NCI-H82 treated with DMSO at 0.1 percent for 48 hours (cell line): Measurements from ENCODE around the gene RREB1.
A peak's percentile ranks its signal among the peaks of the same experiment; 100 is the strongest.

ENCODE experiments used
- DNase-seq: peaks from one replicate; lab custom pipeline; 2025; ENCODE audit not compliant: unreplicated experiment; lab: John Stamatoyannopoulos, UW

The RREB1 gene

DNA sequence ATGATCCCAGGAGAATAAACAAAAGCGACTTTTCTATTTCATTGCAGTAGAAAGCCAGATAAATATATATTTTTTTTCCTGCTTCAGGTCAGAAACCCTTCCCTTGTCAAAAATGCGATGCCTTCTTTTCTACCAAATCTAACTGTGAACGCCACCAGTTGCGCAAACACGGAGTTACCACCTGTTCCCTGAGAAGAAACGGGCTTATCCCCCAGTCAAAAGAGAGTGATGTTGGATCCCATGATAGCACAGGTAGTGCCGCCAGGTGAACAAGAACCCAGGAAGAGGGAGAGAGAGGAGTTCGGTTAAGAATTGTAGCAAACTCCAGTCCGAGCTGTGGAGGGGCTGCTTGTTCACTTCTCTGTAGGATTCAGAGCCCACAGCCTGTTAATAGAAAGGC lies 132.6 kb downstream of the RREB1 start:
- no peak for DNase-seq

- no peak for DNase-seq
These were observed 133.4 kb downstream of the RREB1 start for GRCh38 chr6:7241160-7241559.

DNA sequence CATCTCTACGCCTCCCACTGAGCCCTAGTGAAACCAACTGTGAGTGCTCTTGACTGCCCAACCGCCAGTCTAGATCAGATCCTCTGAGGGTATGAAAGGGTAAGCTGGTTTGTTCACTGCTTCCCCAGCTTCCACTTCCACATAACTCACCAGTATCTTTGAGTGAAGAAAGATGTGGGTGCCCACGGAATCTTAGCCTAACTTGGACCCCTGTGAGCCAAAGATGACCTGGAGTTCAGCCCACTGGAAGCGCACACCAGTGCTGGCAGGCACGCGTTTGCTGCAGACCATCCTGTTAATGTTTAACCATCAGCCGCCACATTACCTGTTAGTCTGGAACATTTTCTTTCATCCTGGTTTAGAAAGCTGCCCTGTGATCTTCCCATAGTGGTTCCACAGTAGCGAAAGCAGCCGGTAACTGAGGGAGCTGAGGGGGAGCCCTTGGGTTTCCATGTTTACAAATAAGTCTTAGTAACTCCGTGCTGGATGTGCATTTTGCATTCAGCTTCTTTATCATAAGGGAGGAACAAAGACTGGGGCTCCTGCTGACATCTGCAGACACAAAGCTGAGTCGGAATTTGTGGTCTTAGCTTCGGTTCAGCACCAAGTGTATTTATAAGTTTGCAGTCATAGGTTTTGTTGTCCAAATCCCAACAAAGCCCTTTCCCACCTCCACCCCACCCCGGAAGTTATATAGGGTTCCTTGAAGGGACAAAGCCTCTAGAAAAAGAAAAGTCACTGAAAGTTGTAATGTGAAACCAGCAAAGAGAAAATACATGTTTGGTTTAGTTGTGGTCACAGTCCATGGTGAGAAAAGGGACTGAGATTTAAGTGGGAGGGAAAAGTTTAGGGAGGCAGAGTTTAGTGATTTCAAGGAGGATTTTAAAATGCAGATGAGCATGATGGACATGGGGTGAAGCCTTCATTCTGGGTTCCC lies 134.2 kb downstream of the RREB1 start:
- no peak for DNase-seq

GRCh38 chr6:7242835-7243178 lies 135.0 kb downstream of the RREB1 start:
- no peak for DNase-seq

DNA sequence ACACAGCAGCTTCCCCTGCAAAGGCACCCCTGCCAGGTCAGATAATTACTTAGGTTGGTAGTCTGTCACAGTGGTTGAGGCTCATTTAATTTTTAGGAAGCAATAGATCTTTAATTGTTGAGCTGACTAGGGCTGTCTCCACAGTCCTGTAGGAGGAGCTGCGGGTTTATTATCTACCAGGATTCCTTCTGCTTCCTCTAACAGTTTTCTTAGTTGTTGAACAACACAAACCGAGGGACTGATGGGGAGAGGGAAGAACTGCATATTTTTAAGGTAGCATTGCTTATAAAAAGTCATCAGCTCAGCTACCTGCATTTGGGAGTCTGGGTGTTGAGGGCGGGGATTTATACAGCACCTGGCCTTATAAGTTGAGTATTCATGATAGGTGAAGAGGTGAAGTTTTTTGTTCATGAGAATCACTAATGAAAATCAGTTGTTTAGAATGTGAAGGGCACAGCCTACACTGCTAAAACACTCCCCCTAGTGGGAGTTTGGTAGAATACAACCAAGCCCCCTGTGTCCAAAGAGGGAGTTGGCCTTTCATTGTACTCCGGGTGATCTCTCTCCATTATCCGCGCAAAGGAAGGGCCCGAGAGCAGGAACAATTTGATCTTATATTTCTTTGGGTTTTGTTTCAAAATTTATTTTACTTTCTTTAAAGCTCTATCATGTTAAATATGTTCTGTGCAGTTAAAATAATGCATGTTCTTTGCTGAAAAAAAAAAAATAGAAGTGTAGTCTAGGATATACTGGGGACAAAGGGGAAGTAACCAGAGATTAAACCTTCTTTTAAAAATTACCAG lies 135.6 kb downstream of the RREB1 start:
- DNase-seq: peak; percentile 45

DNA sequence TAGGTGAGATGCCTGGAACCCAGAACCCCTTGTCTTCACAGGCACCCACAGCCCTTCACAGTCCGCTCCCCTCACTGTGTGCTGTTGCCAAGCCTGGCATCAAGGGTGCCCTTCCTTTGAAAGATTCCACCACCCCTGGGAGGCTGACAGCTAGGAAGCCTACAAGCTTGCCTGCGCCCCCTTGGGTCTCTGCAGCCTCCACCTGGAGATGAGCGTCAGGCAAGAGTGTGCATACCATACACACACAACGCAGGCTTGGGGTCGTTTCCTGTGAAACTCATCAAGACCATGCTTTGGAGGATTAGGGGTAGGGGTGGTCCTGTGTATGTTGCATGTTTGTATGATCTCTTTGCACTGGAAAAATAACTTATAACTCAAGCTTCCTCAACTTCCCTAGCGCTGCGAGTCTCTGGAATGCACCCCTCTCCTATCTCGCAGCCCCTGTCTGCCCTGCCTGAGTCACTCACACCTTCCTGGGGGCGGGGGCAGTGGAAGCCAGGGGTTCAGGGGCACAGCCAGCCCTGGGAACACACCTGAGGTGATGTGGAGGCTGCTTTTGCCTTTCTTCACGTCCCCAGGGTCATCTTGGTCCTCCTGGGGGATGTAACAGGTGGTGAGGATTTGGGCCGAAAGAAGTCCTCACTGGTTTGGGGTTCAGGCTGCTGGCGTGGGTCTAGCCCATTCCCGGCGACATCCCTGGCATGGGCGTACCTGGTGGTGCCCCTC lies 138.1 kb downstream of the RREB1 start:
- DNase-seq: no peak

- no peak for DNase-seq
These were observed 138.8 kb downstream of the RREB1 start for GRCh38 chr6:7246401-7247178.

DNA sequence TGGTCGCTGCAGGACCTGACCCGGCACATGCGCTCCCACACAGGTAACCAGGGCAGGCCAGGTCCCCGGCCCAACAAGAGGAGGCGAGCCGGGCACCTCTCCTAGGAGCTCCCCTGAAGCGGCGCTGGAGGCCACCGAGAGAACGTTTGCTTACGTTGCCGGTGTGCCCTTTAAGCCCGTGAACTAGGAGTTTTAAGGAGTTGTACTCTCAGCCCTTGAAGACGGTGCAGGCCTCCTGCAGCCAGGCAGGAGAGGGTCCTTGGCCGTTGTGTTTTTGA lies 139.4 kb downstream of the RREB1 start:
- DNase-seq: no peak

DNA sequence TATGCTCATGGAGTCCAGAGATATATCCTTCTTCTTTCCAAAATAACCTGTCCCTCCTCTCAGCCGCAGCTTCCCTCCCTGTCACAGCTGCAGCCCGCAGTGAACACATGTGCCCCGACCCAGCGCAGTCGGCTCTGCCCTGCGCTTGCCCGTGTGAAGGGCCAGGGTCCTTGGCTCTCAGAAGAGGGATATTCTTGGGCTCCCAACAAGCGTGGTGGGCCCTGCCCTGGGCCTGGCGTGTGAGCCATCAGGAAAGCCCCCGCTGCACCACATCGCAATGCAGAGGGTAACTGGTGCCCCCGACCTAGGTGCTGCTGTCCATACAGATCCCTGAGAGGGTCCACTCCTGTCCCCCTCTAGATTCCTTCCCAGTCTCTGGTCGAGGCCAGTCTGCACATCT lies 140.1 kb downstream of the RREB1 start:
- no peak for DNase-seq

DNA sequence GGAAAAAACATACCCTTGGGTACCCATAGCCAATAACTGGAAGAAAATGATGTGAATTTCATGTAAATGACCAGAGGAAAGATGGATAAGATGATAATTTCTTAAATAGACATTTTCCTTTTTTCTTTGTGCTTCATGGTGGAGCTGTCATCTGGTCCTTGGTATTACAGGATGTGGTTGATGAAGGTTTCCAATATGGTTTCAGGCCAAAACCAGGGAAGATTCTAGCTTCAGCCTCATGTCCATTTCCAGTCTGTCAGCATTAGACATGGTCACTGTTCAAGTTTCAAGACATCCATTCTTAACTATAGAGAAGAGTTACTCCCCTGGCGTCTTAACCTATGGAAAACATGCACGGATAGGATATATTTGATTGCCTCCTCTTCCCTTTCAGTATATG lies 141.6 kb downstream of the RREB1 start:
- no peak for DNase-seq

DNA sequence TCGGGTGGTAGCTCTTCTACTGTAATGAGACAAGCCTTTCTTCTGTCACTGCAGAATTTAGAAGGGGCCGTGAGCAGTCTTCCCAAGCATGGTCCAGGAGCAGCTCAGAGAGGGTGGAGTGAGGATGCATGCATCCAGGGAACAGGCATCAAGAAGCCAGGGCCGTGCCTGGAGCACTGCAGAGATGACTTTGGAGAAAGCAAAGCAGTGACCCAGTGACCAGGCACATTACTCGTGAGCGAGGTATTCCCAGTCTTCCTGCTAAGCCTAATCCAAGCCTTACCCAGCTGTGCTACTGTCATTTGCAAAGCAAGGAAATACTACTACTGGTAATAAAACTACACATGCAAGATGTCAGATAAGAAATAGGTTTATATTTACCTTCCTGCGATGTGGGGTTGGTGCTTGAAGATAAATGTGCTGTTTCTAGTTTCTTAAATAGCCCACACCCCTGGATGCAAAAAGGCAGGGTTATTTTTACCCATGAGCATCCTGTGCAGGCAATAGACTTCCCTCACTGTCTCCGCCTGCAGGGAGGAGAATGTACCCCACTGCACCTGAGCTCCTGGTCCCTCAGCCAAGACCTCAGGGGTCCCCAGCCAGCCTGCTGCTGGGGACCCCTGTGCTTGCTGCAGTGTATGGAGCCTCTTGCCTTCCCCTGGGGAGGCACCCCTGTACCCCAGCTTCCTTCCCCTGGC lies 142.3 kb downstream of the RREB1 start:
- no peak for DNase-seq

GRCh38 chr6:7250812-7251211 lies 143.1 kb downstream of the RREB1 start:
- no peak for DNase-seq

GRCh38 chr6:7251646-7252260 lies 144.0 kb downstream of the RREB1 start:
- no peak for DNase-seq

- no peak for DNase-seq
These were observed 144.6 kb downstream of the RREB1 start for GRCh38 chr6:7252390-7252789.

DNA sequence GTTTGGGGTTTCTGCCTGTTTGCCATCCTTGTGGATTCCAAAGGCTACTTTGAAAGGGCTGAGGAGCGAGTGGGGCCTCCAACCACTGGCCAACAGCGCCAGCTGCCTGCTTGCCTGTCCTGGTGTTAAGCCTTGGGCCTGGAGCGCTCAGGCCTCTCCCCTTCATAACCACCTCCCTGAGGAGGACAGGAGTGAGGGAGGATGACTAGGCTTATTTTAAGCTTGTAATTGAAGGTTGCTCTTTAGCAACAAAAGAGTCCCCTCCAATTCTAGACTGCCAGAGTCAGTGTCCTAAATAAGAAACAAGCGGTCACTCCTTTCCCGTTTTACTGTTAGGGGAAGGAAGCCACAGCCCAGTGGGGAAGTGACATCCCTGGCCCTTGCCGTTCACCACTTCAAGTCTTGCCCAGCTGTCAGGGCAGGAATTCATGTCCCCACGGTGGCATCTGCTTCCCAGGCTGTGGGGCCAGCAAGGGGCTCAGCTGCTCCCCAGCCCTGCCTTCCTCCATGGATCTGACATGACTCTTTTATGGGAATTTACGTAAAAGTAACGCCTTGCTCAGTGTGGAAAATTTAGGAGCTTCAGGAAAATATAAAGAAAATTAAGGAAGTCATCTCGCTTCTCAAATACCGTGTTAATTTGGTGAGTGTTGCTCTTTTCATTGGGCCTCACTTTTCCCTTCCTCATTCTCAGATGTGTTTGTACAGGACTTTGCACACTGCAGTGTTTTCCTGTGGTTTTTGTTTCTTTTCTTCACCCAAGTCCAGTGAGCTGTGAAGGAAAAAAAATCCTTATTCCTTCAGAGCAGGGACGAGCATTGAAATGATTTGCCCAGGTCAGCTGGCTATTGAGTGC lies 147.4 kb downstream of the RREB1 start:
- DNase-seq: no peak

GRCh38 chr6:7255918-7256317 lies 148.2 kb downstream of the RREB1 start:
- no peak for DNase-seq

DNA sequence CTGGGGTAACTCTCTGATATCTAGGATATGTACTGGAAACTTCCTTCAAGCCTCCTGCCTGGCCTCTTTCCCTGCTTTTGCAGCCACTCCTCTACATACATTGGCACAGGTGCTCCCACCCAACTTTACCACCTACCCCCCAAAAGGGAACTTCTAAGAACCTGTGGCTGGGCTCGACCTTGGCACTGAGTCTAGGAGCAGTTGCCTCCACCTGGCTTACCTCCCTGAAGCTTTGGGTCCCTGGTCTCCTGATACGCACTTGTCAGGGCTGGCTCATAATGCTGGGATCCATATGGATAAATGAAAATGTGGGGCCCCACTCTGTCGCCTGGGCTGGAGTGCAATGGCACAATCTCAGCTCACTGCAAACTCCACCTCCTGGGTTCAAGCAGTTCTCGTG lies 149.0 kb downstream of the RREB1 start:
- DNase-seq: no peak

GRCh38 chr6:7257521-7258230 lies 149.9 kb downstream of the RREB1 start:
- no peak for DNase-seq
